Motor neuron (in vitro differentiated cells): ENCODE measurements around the gene EXT2. TPM values are rescaled to one million over a fixed set of nuclear protein-coding genes. Genes with fewer than 3 reads are reported as not detected.

ENCODE experiments used
- ATAC-seq, 8 experiments: fragments of 200-7000 bp; cut with Tn5 transposase; replicated peaks in 6 of 8; 2 replicates each; pipeline ENCODE4 v1.8.0; 2021; ENCODE audit warnings: mild to moderate bottlenecking in 8 of 8, moderate library complexity in 8 of 8
- H3K27ac ChIP-seq, 2 donors: fragments of 250-450 bp; sonication (Bioruptor Pico); 2 replicates each; pipeline ENCODE4 v1.9.0; 2021; ENCODE audit warnings: antibody characterized with exemption in 2 of 2, mild to moderate bottlenecking in 2 of 2, moderate library complexity in 1 of 2
- H3K4me1 ChIP-seq, 2 donors: fragments of 250-450 bp; sonication (Bioruptor Pico); replicated peaks in 1 of 2; 2 replicates each; pipeline ENCODE4 v1.6.1; 2021; ENCODE audit warnings: antibody characterized with exemption in 2 of 2, mild to moderate bottlenecking in 2 of 2, moderate library complexity in 1 of 2
- H3K4me3 ChIP-seq, 5 donors: fragments of 250-450 bp; sonication (Bioruptor Pico); 2 replicates each; pipeline ENCODE4 v1.9.0; 2021; ENCODE audit warnings: antibody characterized with exemption in 5 of 5, mild to moderate bottlenecking in 5 of 5, moderate library complexity in 4 of 5
- WGBS, 10 experiments: fragments of 450-650 bp; shearing (Covaris generic); methylation state at CpG; one replicate each; pipeline ENCODE4 v1.0.0; 2022; 5-methylcytosine and 5-hydroxymethylcytosine counted together
- in situ Hi-C, 9 experiments: fragments of 400-800 bp; cut with MboI; loops; one replicate each; pipeline ENCODE4 v1.15.0; 2021; ENCODE audit warnings: low sequenced_read_pairs in 9 of 9, low pct_unique_long_range_greater_than_20kb in 2 of 9; ENCODE audit not compliant: unreplicated experiment in 9 of 9
- total RNA-seq, 8 experiments: library from RNA; unstranded; fragments of 300-600 nt; gene quantifications; 2 replicates each; pipeline versions ENCODE4 v1.2.3 to v1.2.4, GENCODE V29; 2022

The EXT2 gene
- total RNA-seq, 8 experiments from 2014 or later: 29.3 to 96.9 (median 48.8) TPM

- Histone ChIP-seq H3K4me1 (no peaks in the 10 kb centered on the region), H3K4me3 (no peak overlapping the region), H3K27ac (no peak overlapping the region)
- in situ Hi-C loops: no loop called here
- ATAC-seq: no peak
- WGBS, 10 experiments: 75 to 100% (median 89%) methylated on average over 2 to 3 of the region's 3 CpGs; no CpG with 5 or more reads in 2 of the 10 experiments
Measured at GRCh38 chr11:44224867-44225501, 129.5 kb downstream of the EXT2 start.

DNA sequence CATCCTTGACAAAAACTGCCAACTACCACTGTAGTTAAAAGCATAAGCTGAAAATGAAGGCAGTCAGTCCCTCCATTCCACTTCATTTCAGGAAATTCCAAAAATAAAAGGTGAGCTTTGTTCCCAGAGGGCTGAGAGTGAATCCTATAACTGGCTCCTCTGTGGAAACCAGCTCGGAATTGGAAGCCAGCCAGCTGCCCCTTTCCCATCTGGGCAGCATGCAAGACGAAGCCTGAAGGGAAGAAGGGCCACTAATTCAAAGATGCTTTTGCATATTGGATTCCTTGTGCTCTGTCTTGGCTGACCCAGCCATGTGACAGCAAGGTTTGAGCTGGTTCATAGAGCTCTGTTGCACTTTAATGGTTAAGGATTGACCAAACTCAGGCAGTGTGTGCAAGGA lies 131.0 kb downstream of the EXT2 start:
- in situ Hi-C loops: no loop called here
- peak in 1 of 8 experiments; percentile 84 for ATAC-seq
- Histone ChIP-seq H3K4me1 (no peaks in the 10 kb centered on the region), H3K27ac (no peak overlapping the region), H3K4me3 (no peak overlapping the region)
- 0 to 80% (median 67%) methylated on average over 1 to 2 of the region's 2 CpGs; no CpG with 5 or more reads in 5 of the 10 experiments for WGBS, 10 experiments

- peak in 1 of 8 experiments; percentile 67 for ATAC-seq
- in situ Hi-C loops: no loop called here
- 33 to 100% (median 76%) methylated on average over 1 to 4 of the region's 4 CpGs; no CpG with 5 or more reads in 3 of the 10 experiments for WGBS, 10 experiments
Measured at GRCh38 chr11:44226945-44227344, 131.5 kb downstream of the EXT2 start.

GRCh38 chr11:44228379-44228778 lies 132.9 kb downstream of the EXT2 start:
- Histone ChIP-seq H3K4me1 (no peaks in the 10 kb centered on the region), H3K27ac (no peak overlapping the region), H3K4me3 (no peak overlapping the region)
- no peak for ATAC-seq
- WGBS, 10 experiments: 78 to 100% (median 88%) methylated on average over 2 to 6 of the region's 6 CpGs; no CpG with 5 or more reads in 4 of the 10 experiments
- in situ Hi-C loops: no loop called here

More at GRCh38 chr11:44226945-44227344, 131.5 kb downstream of the EXT2 start:
- H3K4me1 ChIP-seq: no peaks in the 10 kb centered on the region
- no peak overlapping the region for H3K4me3 ChIP-seq
- H3K27ac ChIP-seq: no peak overlapping the region

- in situ Hi-C loops: no loop called here
- no peaks in the 10 kb centered on the region for H3K4me1 ChIP-seq
- H3K4me3 ChIP-seq: no peak overlapping the region
- ATAC-seq: peak in 1 of 8 experiments; percentile 19
- H3K27ac ChIP-seq: no peak overlapping the region
- WGBS, 10 experiments: 82 to 100% (median 100%) methylated on average over 1 to 4 of the region's 4 CpGs; no CpG with 5 or more reads in 5 of the 10 experiments
Measured at GRCh38 chr11:44229098-44229497, 133.6 kb downstream of the EXT2 start.

GRCh38 chr11:44229624-44230023 lies 134.1 kb downstream of the EXT2 start:
- H3K4me1 ChIP-seq: no peaks in the 10 kb centered on the region
- H3K4me3 ChIP-seq: no peak overlapping the region
- ATAC-seq: no peak
- in situ Hi-C loops: no loop called here
- H3K27ac ChIP-seq: no peak overlapping the region
- 50 to 100% (median 90%) methylated on average over 1 to 3 of the region's 3 CpGs; no CpG with 5 or more reads in 1 of the 10 experiments for WGBS, 10 experiments

DNA sequence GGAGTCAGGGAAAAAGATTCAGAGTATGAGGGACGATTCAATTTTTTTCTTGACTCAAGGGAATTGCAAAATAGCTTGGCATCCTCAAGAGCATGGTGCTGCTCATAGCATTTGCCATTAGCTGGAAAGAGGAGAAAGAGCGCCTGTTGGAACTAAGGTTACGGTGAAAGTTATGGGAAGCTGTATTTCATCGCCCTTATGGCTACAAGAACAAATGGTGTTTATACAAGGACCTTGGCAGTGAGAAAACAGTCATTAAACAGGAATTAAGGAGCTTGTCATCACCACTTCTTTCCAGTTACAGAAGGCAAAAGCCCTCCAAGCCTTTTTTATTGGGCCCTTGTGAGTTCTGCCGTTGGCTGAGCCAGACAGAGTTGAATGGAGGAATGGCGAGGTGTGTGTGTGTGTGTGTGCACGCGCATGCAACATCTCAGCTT lies 140.3 kb downstream of the EXT2 start:
- 40 to 100% (median 91%) methylated on average over 1 to 8 of the region's 8 CpGs; no CpG with 5 or more reads in 1 of the 10 experiments for WGBS, 10 experiments
- in situ Hi-C loops: no loop called here
- Histone ChIP-seq H3K27ac (no peak overlapping the region), H3K4me3 (no peak overlapping the region), H3K4me1 (no peaks in the 10 kb centered on the region)
- peak in 3 of 8 experiments; percentile 49 to 93 (median 62) for ATAC-seq

- no peak for ATAC-seq
- Histone ChIP-seq H3K27ac (no peak overlapping the region), H3K4me1 (no peaks in the 10 kb centered on the region), H3K4me3 (no peak overlapping the region)
- 86 to 100% (median 100%) methylated on average over 1 of the region's 2 CpGs; no CpG with 5 or more reads in 6 of the 10 experiments for WGBS, 10 experiments
- in situ Hi-C loops: no loop called here
Measured at GRCh38 chr11:44236296-44236695, 140.8 kb downstream of the EXT2 start.

DNA sequence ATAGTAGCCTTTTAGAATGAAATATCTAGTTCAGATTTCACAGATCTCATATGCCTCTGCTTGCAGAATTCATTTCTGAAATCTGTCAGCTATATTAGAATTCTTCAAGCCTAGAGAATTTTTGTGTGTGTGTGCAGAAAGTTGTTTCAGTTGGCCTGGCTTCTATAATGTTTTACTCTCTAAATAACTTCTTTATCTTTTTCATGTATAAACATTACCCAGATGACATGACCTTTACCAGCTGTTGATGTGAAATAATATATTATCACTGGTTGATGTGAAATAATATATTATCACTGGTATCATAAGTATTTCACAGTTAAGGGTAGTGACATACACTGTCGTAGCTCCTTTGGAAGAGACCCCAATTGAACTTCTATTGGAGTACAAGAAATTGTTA lies 141.7 kb downstream of the EXT2 start:
- Histone ChIP-seq H3K4me3 (no peak overlapping the region), H3K4me1 (no peaks in the 10 kb centered on the region), H3K27ac (no peak overlapping the region)
- WGBS, 10 experiments: 86 to 100% (median 100%) methylated on average over 1 of the region's 1 CpG; no CpG with 5 or more reads in 3 of the 10 experiments
- in situ Hi-C loops: no loop called here
- no peak for ATAC-seq

GRCh38 chr11:44241851-44242250 lies 146.4 kb downstream of the EXT2 start:
- Histone ChIP-seq H3K4me3 (no peak overlapping the region), H3K4me1 (peaks cover 0 to 8% of the 10 kb centered on the region in 2 donors), H3K27ac (no peak overlapping the region)
- in situ Hi-C loops: no loop called here
- WGBS, 10 experiments: 87 to 100% (median 92%) methylated on average over 1 to 6 of the region's 6 CpGs
- no peak for ATAC-seq

GRCh38 chr11:44243086-44243485 lies 147.6 kb downstream of the EXT2 start:
- Histone ChIP-seq H3K27ac (no peak overlapping the region), H3K4me3 (no peak overlapping the region), H3K4me1 (peaks cover 0 to 8% of the 10 kb centered on the region in 2 donors)
- 52 to 100% (median 90%) methylated on average over 1 to 5 of the region's 5 CpGs; no CpG with 5 or more reads in 1 of the 10 experiments for WGBS, 10 experiments
- in situ Hi-C loops: no loop called here
- no peak for ATAC-seq

DNA sequence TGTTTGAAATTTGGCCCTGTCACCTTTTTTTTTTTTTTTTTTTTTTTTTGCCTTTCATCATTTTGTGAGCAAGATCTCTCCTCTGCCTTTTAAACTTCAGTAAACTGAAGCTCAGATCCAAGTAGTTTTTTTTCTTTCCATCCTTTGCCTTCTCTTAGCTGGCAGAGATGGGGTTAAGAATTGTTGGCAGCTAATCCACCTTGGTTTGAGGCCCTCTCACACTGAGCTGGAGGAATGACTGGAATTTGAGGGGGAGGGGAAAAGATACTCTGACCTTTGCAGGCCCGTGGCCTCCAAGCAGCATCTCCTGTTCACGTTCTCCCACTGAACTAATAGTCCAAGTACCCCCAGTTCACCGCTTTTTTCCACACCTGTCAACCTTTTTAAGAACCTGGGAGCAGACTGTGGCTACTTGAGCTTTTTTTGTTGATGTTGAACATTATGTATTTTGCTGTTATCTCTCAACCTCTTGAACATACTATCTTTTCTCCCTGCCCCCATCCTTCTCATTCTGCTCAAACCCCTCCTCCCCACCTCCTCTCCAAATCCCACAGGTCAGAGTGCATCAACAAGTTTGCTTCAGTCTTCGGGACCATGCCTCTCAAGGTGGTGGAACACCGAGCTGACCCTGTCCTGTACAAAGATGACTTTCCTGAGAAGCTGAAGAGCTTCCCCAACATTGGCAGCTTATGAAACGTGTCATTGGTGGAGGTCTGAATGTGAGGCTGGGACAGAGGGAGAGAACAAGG lies 148.3 kb downstream of the EXT2 start:
- peaks cover 0 to 8% of the 10 kb centered on the region in 2 donors for H3K4me1 ChIP-seq
- H3K27ac ChIP-seq: no peak overlapping the region
- 0 to 100% (median 39%) methylated on average over 1 to 3 of the region's 6 CpGs; no CpG with 5 or more reads in 5 of the 10 experiments for WGBS, 10 experiments
- no peak overlapping the region for H3K4me3 ChIP-seq
- peak in 1 of 8 experiments; percentile 34 for ATAC-seq
- in situ Hi-C loops: no loop called here

DNA sequence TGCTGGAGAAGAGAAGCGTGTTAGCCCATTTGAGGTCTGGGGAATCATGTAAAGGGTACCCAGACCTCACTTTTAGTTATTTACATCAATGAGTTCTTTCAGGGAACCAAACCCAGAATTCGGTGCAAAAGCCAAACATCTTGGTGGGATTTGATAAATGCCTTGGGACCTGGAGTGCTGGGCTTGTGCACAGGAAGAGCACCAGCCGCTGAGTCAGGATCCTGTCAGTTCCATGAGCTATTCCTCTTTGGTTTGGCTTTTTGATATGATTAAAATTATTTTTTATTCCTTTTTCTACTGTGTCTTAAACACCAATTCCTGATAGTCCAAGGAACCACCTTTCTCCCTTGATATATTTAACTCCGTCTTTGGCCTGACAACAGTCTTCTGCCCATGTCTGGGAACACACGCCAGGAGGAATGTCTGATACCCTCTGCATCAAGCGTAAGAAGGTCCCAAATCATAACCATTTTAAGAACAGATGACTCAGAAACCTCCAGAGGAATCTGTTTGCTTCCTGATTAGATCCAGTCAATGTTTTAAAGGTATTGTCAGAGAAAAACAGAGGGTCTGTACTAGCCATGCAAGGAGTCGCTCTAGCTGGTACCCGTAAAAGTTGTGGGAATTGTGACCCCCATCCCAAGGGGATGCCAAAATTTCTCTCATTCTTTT lies 149.3 kb downstream of the EXT2 start:
- in situ Hi-C loops: no loop called here
- ATAC-seq: no peak
- Histone ChIP-seq H3K27ac (no peak overlapping the region), H3K4me3 (no peak overlapping the region), H3K4me1 (peaks cover 0 to 8% of the 10 kb centered on the region in 2 donors)
- WGBS, 10 experiments: 45 to 100% (median 95%) methylated on average over 2 to 8 of the region's 8 CpGs; no CpG with 5 or more reads in 1 of the 10 experiments
